Small intestine (tissue), 7 donors: ENCODE data around the gene CCDC77. TPM values are rescaled to one million over a fixed set of nuclear protein-coding genes. Genes with fewer than 3 reads are reported as not detected.

Experiments used
- DNase-seq, 2 donors: peaks; one replicate each; pipeline versions ENCODE4 v3.0.0 to v3.0.0-alpha.2; 2013
- FAIRE-seq: peaks from 2 replicates; lab custom pipeline; 2012; peaks lifted over from hg19 to GRCh38; lab: Jason Lieb, UNC
- H3K27ac ChIP-seq, 3 donors: one replicate each; pipeline ENCODE4 v1.5.1; 2013; ENCODE audit warnings: low read length in 2 of 3, mild to moderate bottlenecking in 2 of 3, control low read depth in 1 of 3, inconsistent platforms in 1 of 3, low read depth in 1 of 3, moderate library complexity in 1 of 3
- H3K27me3 ChIP-seq, 3 donors: one replicate each; pipeline ENCODE4 v1.6.1; 2013; ENCODE audit warnings: low read length in 3 of 3, inconsistent platforms in 1 of 3; ENCODE audit not compliant: control insufficient read depth in 3 of 3, insufficient read depth in 3 of 3
- H3K36me3 ChIP-seq, 3 donors: one replicate each; pipeline ENCODE4 v1.6.1; 2013; ENCODE audit warnings: low read length in 3 of 3, inconsistent platforms in 1 of 3, low read depth in 1 of 3, mild to moderate bottlenecking in 1 of 3, moderate library complexity in 1 of 3; ENCODE audit not compliant: control insufficient read depth in 3 of 3, insufficient read depth in 2 of 3
- H3K4me1 ChIP-seq, 3 donors: one replicate each; pipeline ENCODE4 v1.6.1; 2013; ENCODE audit warnings: low read length in 2 of 3, inconsistent platforms in 1 of 3, low read depth in 1 of 3, mild to moderate bottlenecking in 1 of 3, moderate library complexity in 1 of 3; ENCODE audit not compliant: control insufficient read depth in 3 of 3, insufficient read depth in 2 of 3
- H3K4me3 ChIP-seq, 3 donors: one replicate each; pipeline ENCODE4 v1.5.1; 2013; ENCODE audit warnings: low read length in 3 of 3, control low read depth in 1 of 3, inconsistent platforms in 1 of 3, low read depth in 1 of 3, mild to moderate bottlenecking in 1 of 3, moderate library complexity in 1 of 3
- H3K9me3 ChIP-seq, 2 donors: one replicate each; pipeline ENCODE4 v1.6.1; 2013; ENCODE audit warnings: low read depth in 1 of 2, low read length in 1 of 2; ENCODE audit not compliant: control insufficient read depth in 2 of 2, insufficient read depth in 1 of 2
- WGBS, 3 donors: extraction: QIAGEN DNeasy Blood & Tissue Kit; methylation state at CpG; one replicate each; pipeline ENCODE4 v1.1.7; 2013; 5-methylcytosine and 5-hydroxymethylcytosine counted together
- polyA plus RNA-seq, 4 donors: library from polyadenylated mRNA; stranded (reverse) in 3 of 4; unstranded in 1 of 4; fragments of 200-250 nt in 3 of 4; fragments of 120-200 nt in 1 of 4; gene quantifications; one replicate each; pipeline versions ENCODE4 v1.2.1 to v1.2.3, GENCODE V29; 2013
- donor health status: healthy with polysubstance abuse.
- donor health status: control.
- donor health status: control.
- donor health status: Bipolar disorder and iron deficiency.
- donor health status: healthy.

CCDC77 gene
- polyA plus RNA-seq, 4 donors, result 3.2 to 10.9 (median 4.3) TPM

DNA sequence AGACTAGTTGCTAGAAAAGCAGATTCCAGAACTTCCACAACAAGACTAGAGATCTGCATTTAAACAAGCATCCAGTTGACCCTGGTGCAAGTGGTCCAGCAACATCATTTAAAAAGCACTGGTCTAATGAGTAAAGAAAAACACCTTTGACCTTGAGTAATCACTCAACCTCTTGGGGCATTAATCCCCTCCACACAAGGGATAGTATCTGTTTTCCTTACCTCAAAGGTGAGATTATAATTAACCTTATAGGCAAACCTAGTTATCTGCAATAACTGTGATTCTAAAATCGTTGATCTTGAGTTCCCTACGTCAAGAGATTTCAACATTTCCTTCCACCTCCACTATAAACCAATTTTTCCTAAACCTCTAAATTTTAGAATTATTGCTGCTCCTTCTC, 13.4 kb upstream of the CCDC77 start:
- H3K27me3 ChIP-seq, result no peaks in the 10 kb centered on the region
- H3K27ac ChIP-seq, result peak overlapping the region; percentile 93 to 96 (median 95)
- WGBS, 3 donors, result 0 to 1% (median 0%) methylated on average over 2 of the region's 2 CpGs
- no peaks in the 10 kb centered on the region for H3K9me3 ChIP-seq
- H3K4me3 ChIP-seq, result peak overlapping the region; percentile 83 to 100 (median 88)
- FAIRE-seq (no peak), DNase-seq (peak in 1 of 2 donors; percentile 22)
- peaks cover 0 to 5% (median 4%) of the 10 kb centered on the region in 3 donors for H3K4me1 ChIP-seq
- H3K36me3 ChIP-seq, result peaks cover 6 to 13% (median 8%) of the 10 kb centered on the region in 3 donors

DNA sequence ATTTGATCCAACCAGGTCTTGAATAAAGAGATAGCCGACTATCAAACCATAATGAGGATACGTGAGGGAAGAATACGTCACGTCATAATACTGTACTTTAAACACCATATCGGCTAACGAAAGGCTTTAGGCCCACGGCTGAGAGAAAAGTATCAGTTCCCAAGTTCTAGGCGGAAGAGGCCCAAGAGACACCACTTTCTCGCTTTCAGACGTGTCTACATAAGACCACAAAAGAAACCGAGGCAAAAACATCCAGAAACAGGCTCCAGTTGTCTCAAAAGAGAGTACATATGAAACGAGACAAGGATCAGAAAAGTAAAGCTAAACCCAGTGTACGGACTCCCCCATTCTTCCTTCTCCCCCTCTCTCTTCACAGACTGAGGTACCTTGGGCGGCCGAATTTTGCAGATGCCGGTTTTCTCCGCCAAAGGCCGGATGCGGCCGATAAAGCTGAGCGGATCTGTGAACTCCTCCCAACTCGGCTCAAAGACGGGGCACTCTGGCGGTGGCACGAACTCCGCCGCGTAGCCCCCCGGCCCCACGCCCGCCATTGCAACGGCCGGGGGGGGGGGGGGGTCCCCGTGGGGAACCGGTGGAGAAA, 12.8 kb upstream of the CCDC77 start:
- peaks cover 3 to 8% (median 6%) of the 10 kb centered on the region in 3 donors for H3K36me3 ChIP-seq
- FAIRE-seq (no peak), DNase-seq (peak; percentile 51 to 70)
- no peaks in the 10 kb centered on the region for H3K9me3 ChIP-seq
- 0 to 1% (median 0%) methylated on average over 34 to 35 of the region's 35 CpGs for WGBS, 3 donors
- H3K4me1 ChIP-seq, result peaks cover 0 to 5% (median 4%) of the 10 kb centered on the region in 3 donors
- H3K27me3 ChIP-seq, result no peaks in the 10 kb centered on the region
- peak overlapping the region; percentile 83 to 100 (median 88) for H3K4me3 ChIP-seq
- H3K27ac ChIP-seq, result peak overlapping the region; percentile 93 to 96 (median 95)

DNA sequence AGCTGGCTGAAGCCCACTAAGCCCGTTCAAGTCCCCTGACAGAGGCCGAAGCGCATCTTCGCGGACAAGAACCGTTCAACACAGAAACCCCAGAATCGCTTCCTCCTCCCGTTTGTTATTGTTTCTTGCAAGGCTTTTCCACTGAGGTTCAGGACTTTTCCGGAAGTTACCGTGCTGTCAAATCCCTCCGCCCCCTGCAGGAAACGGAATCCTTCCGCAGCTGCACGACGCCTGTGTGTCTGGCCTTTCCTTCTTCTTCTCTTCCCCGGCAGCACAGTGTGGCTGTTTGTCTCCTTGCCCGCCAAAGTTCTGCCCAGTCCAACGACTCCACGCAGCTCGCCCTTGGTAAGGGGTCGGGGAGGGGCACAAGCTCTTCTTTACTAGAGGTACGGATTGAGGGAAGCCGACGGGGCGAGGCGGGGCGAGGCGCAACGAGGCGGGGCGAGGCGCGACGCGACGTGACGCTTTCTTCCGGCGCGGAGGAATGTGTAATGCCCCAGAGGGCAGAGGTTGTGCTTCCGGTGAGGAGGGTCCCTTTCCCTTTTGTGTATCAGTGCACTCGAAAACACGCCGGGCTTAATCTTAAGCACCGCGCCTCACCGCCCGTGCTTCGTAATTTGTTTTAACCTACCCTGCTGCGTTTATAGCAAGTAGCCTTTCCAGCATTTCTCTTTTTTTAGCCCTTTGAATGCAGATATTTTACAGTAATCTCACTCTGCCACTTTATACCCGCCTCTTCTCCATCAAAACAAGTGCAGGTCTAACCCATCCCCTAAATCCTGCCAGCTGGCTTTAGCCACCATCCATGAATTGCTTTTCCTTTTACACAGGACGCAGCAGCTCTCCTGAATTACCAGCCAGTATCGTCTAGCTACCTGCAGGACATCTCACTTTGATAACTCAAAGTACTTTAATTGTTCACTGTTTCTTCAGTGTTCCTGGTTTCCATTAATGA, 12.0 kb upstream of the CCDC77 start, which contains the start of gene KDM5A:
TSS of gene KDM5A (minus strand) at position 179 of the 955 bp plus-strand sequence. CDS start 229 bp downstream, outside the sequence.
- WGBS, 3 donors, result 1% methylated on average over 48 to 53 of the region's 53 CpGs
- FAIRE-seq, result no peak
- peak within 1 kb of the TSS; percentile 93 to 96 (median 95) for H3K27ac ChIP-seq

DNA sequence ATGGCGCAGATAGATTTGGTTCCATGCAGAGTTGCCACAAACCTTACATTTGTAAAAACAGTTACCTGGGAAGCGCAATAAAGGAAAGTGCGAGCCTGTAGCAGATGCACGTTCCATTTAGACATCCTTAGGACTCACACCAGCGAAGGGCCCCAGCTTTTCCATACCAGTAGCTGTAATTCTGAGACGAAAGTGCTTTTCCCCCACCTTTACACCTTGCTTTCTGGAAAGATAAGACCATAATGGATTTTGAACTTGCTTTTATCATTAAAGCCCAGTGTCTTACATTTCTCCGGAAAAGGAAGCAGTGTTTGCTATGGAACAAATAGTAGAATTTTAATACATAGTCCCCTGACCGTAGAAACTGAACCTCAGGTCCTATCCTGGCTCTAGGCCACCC, 616 bp upstream of the CCDC77 start:
- 48 to 59% (median 57%) methylated on average over 8 of the region's 8 CpGs for WGBS, 3 donors

More for the DNA sequence above, 12.0 kb upstream of the CCDC77 start, which contains the start of gene KDM5A:
- Histone ChIP-seq H3K4me1 (peaks cover 0 to 5% (median 4%) of the 10 kb centered on the region in 3 donors), H3K36me3 (peaks cover 0 to 4% (median 0%) of the 10 kb centered on the region in 3 donors), H3K27me3 (no peaks in the 10 kb centered on the region), H3K4me3 (peak within 1 kb of the TSS; percentile 83 to 100 (median 88)), H3K9me3 (no peaks in the 10 kb centered on the region)
- DNase-seq, result peak; percentile 91 to 98

DNA sequence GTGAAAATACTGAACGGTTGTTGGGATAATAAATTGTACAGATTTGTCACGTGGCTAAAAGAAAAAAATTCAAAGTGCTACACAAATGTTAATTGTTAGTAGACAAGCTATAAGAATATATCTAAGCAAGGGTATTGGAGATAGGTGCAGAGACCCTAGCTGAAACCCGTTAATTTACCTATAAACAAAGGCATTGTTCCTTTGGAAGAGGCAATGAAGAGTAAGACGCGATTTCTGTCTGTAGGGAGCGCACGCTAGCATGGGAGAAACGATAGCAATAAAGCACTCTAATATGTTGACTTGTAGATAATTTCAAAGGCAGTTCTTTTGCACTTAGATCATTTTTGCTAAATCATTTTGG, 565 bp downstream of the CCDC77 start:
- no peaks in the 10 kb centered on the region for H3K9me3 ChIP-seq
- H3K4me3 ChIP-seq, result peak overlapping the region; percentile 50 to 81 (median 60)
- WGBS, 3 donors, result 0 to 1% (median 0%) methylated on average over 8 of the region's 8 CpGs
- H3K27ac ChIP-seq, result peak overlapping the region in 2 of 3 donors; percentile 78 to 84
- no peaks in the 10 kb centered on the region for H3K36me3 ChIP-seq
- DNase-seq (peak; percentile 26 to 52), FAIRE-seq (no peak)
- H3K27me3 ChIP-seq, result no peaks in the 10 kb centered on the region
- H3K4me1 ChIP-seq, result peaks cover 2 to 3% (median 3%) of the 10 kb centered on the region in 3 donors

More for the DNA sequence above, 616 bp upstream of the CCDC77 start:
- Histone ChIP-seq H3K9me3 (no peaks in the 10 kb centered on the region), H3K4me1 (peaks cover 2 to 3% (median 3%) of the 10 kb centered on the region in 3 donors), H3K27me3 (no peaks in the 10 kb centered on the region), H3K27ac (peak overlapping the region in 2 of 3 donors; percentile 43 to 84), H3K4me3 (peak overlapping the region in 2 of 3 donors; percentile 60 to 81), H3K36me3 (no peaks in the 10 kb centered on the region)
- FAIRE-seq, result no peak
- DNase-seq, result no peak

DNA sequence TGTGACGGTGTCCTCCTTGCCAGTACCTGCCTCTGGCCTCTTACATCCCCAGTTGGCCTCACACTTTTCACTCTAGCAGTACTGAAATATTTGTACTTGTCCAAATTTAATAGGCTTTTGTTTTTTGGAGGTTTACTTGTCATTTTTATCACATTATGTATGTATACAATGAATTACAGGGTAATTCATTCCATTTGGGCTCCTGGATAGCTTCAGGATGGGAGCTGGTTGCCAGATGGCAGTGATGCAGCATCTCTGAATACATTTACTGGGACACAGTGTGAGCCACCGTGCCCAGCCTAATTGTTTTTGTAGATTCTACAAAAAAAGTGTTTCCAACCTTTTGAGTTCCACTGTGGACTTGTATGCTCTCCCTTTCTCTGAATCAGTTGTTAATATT, 13.4 kb downstream of the CCDC77 start:
- Histone ChIP-seq H3K4me1 (no peaks in the 10 kb centered on the region), H3K27me3 (no peaks in the 10 kb centered on the region), H3K4me3 (no peak overlapping the region), H3K36me3 (peaks cover 5 to 47% (median 13%) of the 10 kb centered on the region in 3 donors), H3K27ac (no peak overlapping the region), H3K9me3 (no peaks in the 10 kb centered on the region)
- FAIRE-seq, result no peak
- WGBS, 3 donors, result 83 to 97% (median 93%) methylated on average over 2 of the region's 2 CpGs
- no peak for DNase-seq

DNA sequence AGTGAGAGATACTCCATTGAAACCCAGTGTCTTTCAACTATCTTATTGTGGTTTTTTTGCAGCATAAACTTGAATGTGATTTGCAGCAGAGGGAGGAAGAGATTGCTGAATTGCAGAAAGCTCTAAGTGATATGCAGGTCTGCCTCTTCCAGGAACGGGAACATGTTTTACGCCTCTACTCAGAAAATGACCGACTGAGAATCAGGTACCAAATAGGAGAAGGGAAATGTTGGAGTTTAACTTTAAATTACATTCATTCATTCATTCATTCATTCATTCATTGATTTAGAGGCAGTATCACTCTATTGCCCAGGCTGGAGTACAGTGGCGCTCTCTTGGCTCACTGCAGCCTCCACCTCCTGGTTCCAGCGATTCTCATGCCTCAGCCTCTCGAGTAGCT, 17.0 kb downstream of the CCDC77 start:
- Histone ChIP-seq H3K4me3 (no peak overlapping the region), H3K9me3 (no peaks in the 10 kb centered on the region), H3K27ac (no peak overlapping the region), H3K4me1 (no peaks in the 10 kb centered on the region), H3K36me3 (peaks cover 5 to 34% (median 11%) of the 10 kb centered on the region in 3 donors), H3K27me3 (no peaks in the 10 kb centered on the region)
- WGBS, 3 donors, result 96 to 97% (median 97%) methylated on average over 6 of the region's 6 CpGs
- DNase-seq (no peak), FAIRE-seq (no peak)

DNA sequence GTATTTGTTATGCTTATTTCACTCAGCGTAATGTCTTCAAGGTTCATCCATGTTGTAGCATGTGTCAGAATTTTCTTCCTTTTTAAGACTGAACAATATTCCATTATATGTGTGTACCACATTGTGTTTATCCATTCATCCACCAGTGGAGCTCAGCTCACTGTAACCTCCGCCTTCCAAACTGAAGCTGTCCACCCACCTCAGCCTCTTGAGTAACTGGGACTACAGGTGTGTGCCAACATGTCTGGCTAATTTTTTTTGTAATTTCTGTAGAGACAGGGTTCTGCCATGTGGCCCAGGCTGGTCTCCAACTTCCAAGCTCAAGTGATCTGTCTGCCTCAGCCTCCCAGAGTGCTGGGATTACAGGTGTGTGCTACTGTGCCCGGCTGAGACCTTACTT, 21.1 kb downstream of the CCDC77 start:
- peaks cover 0 to 30% (median 7%) of the 10 kb centered on the region in 3 donors for H3K36me3 ChIP-seq
- DNase-seq (no peak), FAIRE-seq (no peak)
- H3K9me3 ChIP-seq, result no peaks in the 10 kb centered on the region
- no peak overlapping the region for H3K4me3 ChIP-seq
- WGBS, 3 donors, result 89 to 95% (median 94%) methylated on average over 3 of the region's 3 CpGs
- H3K4me1 ChIP-seq, result no peaks in the 10 kb centered on the region
- no peak overlapping the region for H3K27ac ChIP-seq
- H3K27me3 ChIP-seq, result no peaks in the 10 kb centered on the region
